ENCODE data around the gene MTHFD2. TPM values are rescaled to one million over a fixed set of nuclear protein-coding genes. Genes with fewer than 3 reads are reported as not detected.
"Not testable (repeated sequence)": the region's sequence is repeated elsewhere in the genome, so short reads cannot be mapped to it uniquely, and the experiment has no call there.

The MTHFD2 gene
- total RNA-seq, 4 donors from 2014 or later, result 2.2 to 220 (median 17.8) TPM

DNA sequence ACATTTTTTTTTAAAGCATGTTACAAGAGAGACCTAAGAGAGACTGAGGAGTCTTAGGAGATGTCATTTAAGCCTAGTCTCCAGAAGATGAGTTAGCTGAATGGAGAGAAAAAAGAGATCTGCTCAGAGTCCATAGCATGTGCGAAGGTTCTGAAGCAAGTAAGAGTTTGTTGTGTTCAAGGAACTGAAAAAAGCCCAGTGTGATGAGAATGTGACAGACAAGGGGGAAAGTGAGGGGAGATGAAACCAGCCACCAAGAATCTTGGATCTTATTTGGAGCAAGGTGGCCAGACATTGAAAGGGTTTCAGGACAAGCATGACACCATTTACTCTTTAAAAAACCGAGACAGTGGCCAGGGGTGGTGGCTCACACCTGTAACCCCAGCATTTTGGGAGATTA is 14.5 kb upstream of the MTHFD2 start:
- Histone ChIP-seq H3K9me3 (no peaks in the 10 kb centered on the region), H3K27ac (no peak overlapping the region), H3K4me1 (peaks cover 0 to 5% (median 2%) of the 10 kb centered on the region in 4 donors), H3K36me3 (no peaks in the 10 kb centered on the region), H3K4me3 (no peak overlapping the region), H3K27me3 (no peaks in the 10 kb centered on the region)
- in situ Hi-C loops (cut with MboI; ENCODE audit: low pct_ligation_motif_present in 1 of 4, low pct_unique_long_range_greater_than_20kb in 1 of 4, low sequenced_read_pairs in 3 of 4) (no loop called here), intact Hi-C loops (cut with DNase I; ENCODE audit: low total_unique reads) (no loop called here)
- no peak for TF ChIP-seq POLR2A (IDR thresholded peaks at IDR 0.05)
- TF ChIP-seq POLR2AphosphoS5 (IDR thresholded peaks at IDR 0.05), result no peak
- TF ChIP-seq, protein P1, sequence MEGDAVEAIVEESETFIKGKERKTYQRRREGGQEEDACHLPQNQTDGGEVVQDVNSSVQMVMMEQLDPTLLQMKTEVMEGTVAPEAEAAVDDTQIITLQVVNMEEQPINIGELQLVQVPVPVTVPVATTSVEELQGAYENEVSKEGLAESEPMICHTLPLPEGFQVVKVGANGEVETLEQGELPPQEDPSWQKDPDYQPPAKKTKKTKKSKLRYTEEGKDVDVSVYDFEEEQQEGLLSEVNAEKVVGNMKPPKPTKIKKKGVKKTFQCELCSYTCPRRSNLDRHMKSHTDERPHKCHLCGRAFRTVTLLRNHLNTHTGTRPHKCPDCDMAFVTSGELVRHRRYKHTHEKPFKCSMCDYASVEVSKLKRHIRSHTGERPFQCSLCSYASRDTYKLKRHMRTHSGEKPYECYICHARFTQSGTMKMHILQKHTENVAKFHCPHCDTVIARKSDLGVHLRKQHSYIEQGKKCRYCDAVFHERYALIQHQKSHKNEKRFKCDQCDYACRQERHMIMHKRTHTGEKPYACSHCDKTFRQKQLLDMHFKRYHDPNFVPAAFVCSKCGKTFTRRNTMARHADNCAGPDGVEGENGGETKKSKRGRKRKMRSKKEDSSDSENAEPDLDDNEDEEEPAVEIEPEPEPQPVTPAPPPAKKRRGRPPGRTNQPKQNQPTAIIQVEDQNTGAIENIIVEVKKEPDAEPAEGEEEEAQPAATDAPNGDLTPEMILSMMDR (IDR thresholded peaks at IDR 0.05), result no peak
- TF ChIP-seq EP300 (IDR thresholded peaks at IDR 0.05; ENCODE audit: low read depth), result no peak
- 77 to 88% methylated on average over 2 of the region's 2 CpGs for WGBS, 2 donors (ENCODE audit: low coverage in 1 of 2)
- no peak for DNase-seq

DNA sequence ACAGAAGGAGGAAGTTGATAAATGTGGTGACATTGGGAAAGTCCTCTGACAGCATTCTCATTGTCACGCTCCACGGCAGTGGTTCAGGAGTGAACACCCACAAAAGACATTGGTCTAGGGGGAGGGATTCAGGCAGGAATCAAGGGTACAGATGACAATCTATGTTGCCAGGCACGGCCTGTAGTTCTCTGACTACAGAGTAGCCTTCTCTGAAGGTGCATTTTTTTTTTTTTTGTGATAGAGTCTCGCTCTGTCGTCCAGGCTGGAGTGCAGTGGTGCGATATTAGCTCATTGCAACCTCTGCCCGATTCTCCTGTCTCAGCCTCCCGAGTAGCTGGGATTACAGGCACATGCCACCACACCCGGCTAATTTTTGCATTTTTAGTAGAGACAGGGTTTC is 12.4 kb upstream of the MTHFD2 start:
- no peaks in the 10 kb centered on the region for H3K9me3 ChIP-seq
- DNase-seq, result peak; percentile 45
- intact Hi-C loops (cut with DNase I; ENCODE audit: low total_unique reads), result no loop called here
- H3K4me3 ChIP-seq, result no peak overlapping the region
- in situ Hi-C loops (cut with MboI; ENCODE audit: low pct_ligation_motif_present in 1 of 4, low pct_unique_long_range_greater_than_20kb in 1 of 4, low sequenced_read_pairs in 3 of 4), result no loop called here
- H3K27me3 ChIP-seq, result no peaks in the 10 kb centered on the region
- H3K4me1 ChIP-seq, result no peaks in the 10 kb centered on the region
- H3K36me3 ChIP-seq, result no peaks in the 10 kb centered on the region
- 86% methylated on average over 9 of the region's 9 CpGs; no CpG with 5 or more reads in 1 of the 2 donors for WGBS, 2 donors (ENCODE audit: low coverage in 1 of 2)
- H3K27ac ChIP-seq, result peak overlapping the region in 3 of 4 donors; percentile 34 to 44 (median 39)
- TF ChIP-seq EP300 (IDR thresholded peaks at IDR 0.05; ENCODE audit: low read depth) (no peak), POLR2A (IDR thresholded peaks at IDR 0.05) (no peak), POLR2AphosphoS5 (IDR thresholded peaks at IDR 0.05) (no peak)
- TF ChIP-seq, protein P1 (IDR thresholded peaks at IDR 0.05), result no peak

DNA sequence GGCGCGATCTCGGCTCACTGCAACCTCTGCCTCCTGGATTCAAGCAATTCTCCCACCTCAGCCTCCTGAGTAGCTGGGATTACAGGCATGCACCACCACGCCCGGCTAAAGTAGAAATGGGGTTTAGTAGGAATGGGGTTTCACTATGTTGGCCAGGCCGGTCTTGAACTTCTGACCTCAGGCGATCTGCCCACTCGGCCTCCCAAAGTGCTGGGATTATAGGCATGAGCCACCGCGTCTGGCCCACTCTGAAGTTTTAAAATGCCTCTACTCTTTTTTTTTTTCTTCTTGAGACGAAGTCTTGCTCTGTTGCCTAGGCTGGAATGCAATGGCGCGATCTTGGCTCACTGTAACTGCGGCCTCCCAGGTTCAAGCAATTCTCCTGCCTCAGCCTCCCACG is 11.7 kb upstream of the MTHFD2 start:
- H3K4me3 ChIP-seq; H3K36me3 ChIP-seq; H3K27me3 ChIP-seq; DNase-seq; intact Hi-C loops (cut with DNase I; ENCODE audit: low total_unique reads); H3K4me1 ChIP-seq; in situ Hi-C loops (cut with MboI; ENCODE audit: low pct_ligation_motif_present in 1 of 4, low pct_unique_long_range_greater_than_20kb in 1 of 4, low sequenced_read_pairs in 3 of 4); H3K9me3 ChIP-seq: not testable (repeated sequence)
- 91 to 93% methylated on average over 9 to 15 of the region's 15 CpGs for WGBS, 2 donors (ENCODE audit: low coverage in 1 of 2)
- H3K27ac ChIP-seq, result peak overlapping the region in 3 of 4 donors; percentile 34 to 44 (median 39)

DNA sequence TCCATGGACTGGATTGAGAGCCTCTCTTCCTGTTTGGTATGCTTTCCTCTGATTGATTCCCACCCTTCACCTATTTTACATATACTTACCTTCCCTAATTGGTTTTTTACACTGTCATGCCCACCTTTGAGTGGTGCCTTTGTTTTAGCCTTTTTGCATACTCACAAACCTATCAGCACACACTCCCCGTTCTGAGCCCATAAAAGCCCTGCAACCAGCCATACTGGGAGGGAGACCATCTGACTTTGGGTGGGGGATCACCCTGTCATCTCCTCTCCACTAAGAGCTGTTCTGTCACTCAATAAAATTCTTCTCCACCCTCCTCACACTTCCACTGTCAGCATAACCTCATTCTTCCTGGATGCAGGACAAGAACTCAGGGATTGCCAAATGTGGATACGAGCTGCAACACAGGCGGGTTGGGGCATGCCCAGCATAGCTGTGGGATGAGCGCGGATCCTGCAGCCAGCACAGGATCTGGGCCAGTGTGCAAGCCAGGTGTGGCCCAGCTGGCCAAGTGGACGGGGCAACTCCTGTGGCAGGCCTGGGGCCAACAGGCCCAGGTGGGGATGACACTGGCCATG is 10.3 kb upstream of the MTHFD2 start:
- TF ChIP-seq POLR2AphosphoS5 (IDR thresholded peaks at IDR 0.05), result no peak
- no peak for TF ChIP-seq EP300 (IDR thresholded peaks at IDR 0.05; ENCODE audit: low read depth)
- TF ChIP-seq POLR2A (IDR thresholded peaks at IDR 0.05), result no peak
- TF ChIP-seq, protein P1 (IDR thresholded peaks at IDR 0.05), result no peak
- Histone ChIP-seq H3K27ac (no peak overlapping the region), H3K9me3 (no peaks in the 10 kb centered on the region), H3K27me3 (no peaks in the 10 kb centered on the region), H3K4me3 (no peak overlapping the region), H3K4me1 (no peaks in the 10 kb centered on the region), H3K36me3 (no peaks in the 10 kb centered on the region)
- in situ Hi-C loops (cut with MboI; ENCODE audit: low pct_ligation_motif_present in 1 of 4, low pct_unique_long_range_greater_than_20kb in 1 of 4, low sequenced_read_pairs in 3 of 4), result no loop called here
- WGBS, 2 donors (ENCODE audit: low coverage in 1 of 2), result 83 to 92% methylated on average over 1 to 6 of the region's 6 CpGs
- intact Hi-C loops (cut with DNase I; ENCODE audit: low total_unique reads), result no loop called here
- no peak for DNase-seq

DNA sequence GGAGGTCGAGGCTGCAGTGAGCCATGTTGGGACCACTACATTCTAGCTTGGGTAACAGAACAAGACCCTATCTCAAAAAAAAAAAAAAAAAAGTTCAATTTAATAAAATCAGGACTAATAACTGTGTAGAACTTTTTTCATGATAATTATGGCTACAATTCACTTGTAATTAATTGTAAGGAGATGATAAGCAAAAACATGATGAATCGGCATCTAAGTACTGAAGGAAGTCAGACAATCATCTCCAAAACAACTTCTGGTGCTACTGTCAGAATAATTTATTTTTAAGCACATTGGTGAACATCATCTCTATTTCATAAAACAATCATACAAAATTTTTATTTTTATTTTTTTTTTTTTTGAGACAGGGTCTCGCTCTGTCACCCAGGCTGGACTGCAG is 9.7 kb upstream of the MTHFD2 start:
- intact Hi-C loops (cut with DNase I; ENCODE audit: low total_unique reads), result no loop called here
- Histone ChIP-seq H3K36me3 (no peaks in the 10 kb centered on the region), H3K4me1 (no peaks in the 10 kb centered on the region), H3K9me3 (no peaks in the 10 kb centered on the region), H3K27me3 (no peaks in the 10 kb centered on the region), H3K27ac (no peak overlapping the region), H3K4me3 (no peak overlapping the region)
- 93 to 97% methylated on average over 3 of the region's 3 CpGs for WGBS, 2 donors (ENCODE audit: low coverage in 1 of 2)
- DNase-seq, result no peak
- in situ Hi-C loops (cut with MboI; ENCODE audit: low pct_ligation_motif_present in 1 of 4, low pct_unique_long_range_greater_than_20kb in 1 of 4, low sequenced_read_pairs in 3 of 4), result no loop called here
- TF ChIP-seq EP300 (IDR thresholded peaks at IDR 0.05; ENCODE audit: low read depth) (no peak), POLR2A (IDR thresholded peaks at IDR 0.05) (no peak), POLR2AphosphoS5 (IDR thresholded peaks at IDR 0.05) (no peak)
- TF ChIP-seq, protein P1 (IDR thresholded peaks at IDR 0.05), result no peak
